Osteoblast (primary cell): Measurements from ENCODE around the gene COG6. TPM values are rescaled to one million over a fixed set of nuclear protein-coding genes. Genes with fewer than 3 reads are reported as not detected.

Experiments used
- DNase-seq: peaks from one replicate; pipeline ENCODE4 v3.0.0; 2011; ENCODE audit warnings: low spot score, mixed read lengths; ENCODE audit not compliant: insufficient read length; ENCODE audit errors: missing footprints
- H2AFZ ChIP-seq: 2 replicates; pipeline ENCODE4 v1.6.0; 2011; ENCODE audit warnings: mild to moderate bottlenecking, low read length
- H3K27ac ChIP-seq: 2 replicates; pipeline ENCODE4 v1.5.1; 2011; ENCODE audit warnings: mild to moderate bottlenecking, low read depth, low read length, moderate library complexity
- H3K27me3 ChIP-seq: 2 replicates; pipeline ENCODE4 v1.6.0; 2012; ENCODE audit warnings: mild to moderate bottlenecking, control low read depth, inconsistent platforms, low read length, moderate library complexity; ENCODE audit not compliant: insufficient read depth
- H3K36me3 ChIP-seq: 2 replicates; pipeline ENCODE4 v1.5.1; 2011; ENCODE audit warnings: mild to moderate bottlenecking, low read length, control low read depth, moderate library complexity; ENCODE audit not compliant: insufficient read depth
- H3K4me1 ChIP-seq: 2 replicates; pipeline ENCODE4 v1.5.1; 2011; ENCODE audit warnings: mild to moderate bottlenecking, low read length, control low read depth, moderate library complexity; ENCODE audit not compliant: insufficient read depth
- H3K4me2 ChIP-seq: 2 replicates; pipeline ENCODE4 v1.6.0; 2011; ENCODE audit warnings: mild to moderate bottlenecking, low read length; ENCODE audit not compliant: insufficient read depth
- H3K4me3 ChIP-seq: fragments of 200-600 bp; sonication (generic); 3 replicates; pipeline ENCODE4 v1.5.1; 2012; ENCODE audit warnings: mild to moderate bottlenecking, low read length, inconsistent platforms; ENCODE audit not compliant: insufficient read depth
- H3K79me2 ChIP-seq: 2 replicates; pipeline ENCODE4 v1.6.0; 2012; ENCODE audit warnings: mild to moderate bottlenecking, low read length, control low read depth, inconsistent platforms; ENCODE audit not compliant: insufficient read depth
- H3K9me3 ChIP-seq: 2 replicates; pipeline ENCODE4 v1.5.1; 2011; ENCODE audit warnings: low read depth, low read length, control low read depth
- H4K20me1 ChIP-seq: 2 replicates; pipeline ENCODE4 v1.6.0; 2012; ENCODE audit warnings: mild to moderate bottlenecking, low read length, control low read depth; ENCODE audit not compliant: insufficient read depth
- CTCF ChIP-seq: IDR thresholded peaks from 2 replicates; pipeline ENCODE4 v1.5.1; 2011; ENCODE audit warnings: mild to moderate bottlenecking, low read depth, low read length, moderate library complexity; ENCODE audit errors: extremely low read depth
- total RNA-seq: library from RNA; depleted of rRNA; stranded (reverse); fragments of >200 nt; gene quantifications from 2 replicates; pipeline ENCODE4 v1.2.3, GENCODE V29; 2012

Gene COG6
- total RNA-seq, 1 donor = 36.2 TPM

- no peak for TF ChIP-seq CTCF
- no peak overlapping the region for H2AFZ ChIP-seq
- no peak overlapping the region for H3K27ac ChIP-seq
- H3K4me2 ChIP-seq = no peak overlapping the region
- H3K36me3 ChIP-seq = no peaks in the 10 kb centered on the region
- DNase-seq = no peak
- H4K20me1 ChIP-seq = no peaks in the 10 kb centered on the region
- H3K4me3 ChIP-seq = no peak overlapping the region
- H3K79me2 ChIP-seq = no peaks in the 10 kb centered on the region
- H3K9me3 ChIP-seq = no peaks in the 10 kb centered on the region
- peaks cover 31% of the 10 kb centered on the region for H3K4me1 ChIP-seq
- H3K27me3 ChIP-seq = no peaks in the 10 kb centered on the region
Observed at GRCh38 chr13:39781381-39781780, 125.9 kb downstream of the COG6 start.

- Histone ChIP-seq H3K4me3 (no peak overlapping the region), H3K9me3 (no peaks in the 10 kb centered on the region), H3K4me2 (no peak overlapping the region), H3K79me2 (no peaks in the 10 kb centered on the region), H2AFZ (no peak overlapping the region), H3K4me1 (peaks cover 21% of the 10 kb centered on the region), H4K20me1 (no peaks in the 10 kb centered on the region), H3K36me3 (no peaks in the 10 kb centered on the region), H3K27ac (no peak overlapping the region), H3K27me3 (no peaks in the 10 kb centered on the region)
- peak; percentile 28 for TF ChIP-seq CTCF
- DNase-seq = no peak
Observed at GRCh38 chr13:39783051-39783450, 127.6 kb downstream of the COG6 start.

- Histone ChIP-seq H3K4me1 (peaks cover 14% of the 10 kb centered on the region), H3K4me2 (no peak overlapping the region)
Observed at GRCh38 chr13:39784347-39784746, 128.9 kb downstream of the COG6 start.

GRCh38 chr13:39786091-39786490 lies 130.6 kb downstream of the COG6 start:
- Histone ChIP-seq H4K20me1 (no peaks in the 10 kb centered on the region), H3K4me3 (no peak overlapping the region), H3K27me3 (no peaks in the 10 kb centered on the region), H3K4me1 (peaks cover 6% of the 10 kb centered on the region), H2AFZ (no peak overlapping the region), H3K9me3 (peaks cover 3% of the 10 kb centered on the region), H3K36me3 (no peaks in the 10 kb centered on the region), H3K79me2 (no peaks in the 10 kb centered on the region), H3K27ac (no peak overlapping the region), H3K4me2 (no peak overlapping the region)
- TF ChIP-seq CTCF = no peak
- no peak for DNase-seq

More at GRCh38 chr13:39784347-39784746, 128.9 kb downstream of the COG6 start:
- Histone ChIP-seq H3K27ac (no peak overlapping the region), H2AFZ (no peak overlapping the region), H3K79me2 (no peaks in the 10 kb centered on the region), H4K20me1 (no peaks in the 10 kb centered on the region), H3K4me3 (no peak overlapping the region), H3K9me3 (no peaks in the 10 kb centered on the region), H3K27me3 (no peaks in the 10 kb centered on the region), H3K36me3 (no peaks in the 10 kb centered on the region)
- no peak for TF ChIP-seq CTCF
- no peak for DNase-seq
